ENCODE measurements around the gene TESK2.
"Not testable (repeated sequence)": the region's sequence is repeated elsewhere in the genome, so short reads cannot be mapped to it uniquely, and the experiment has no call there.

Gene TESK2

GRCh38 chr1:45491487-45492260, 711 bp upstream of the TESK2 start:
- DNase-seq (ENCODE audit: low read depth, low spot score), result no peak
- H3K9ac ChIP-seq (ENCODE audit: insufficient read length, low read depth), result no peak overlapping the region
- TF ChIP-seq YY1 (IDR thresholded peaks at IDR 0.05; ENCODE audit: insufficient read depth, insufficient read length) (no peak), ZNF274 (IDR thresholded peaks at IDR 0.05; ENCODE audit: low read depth, low read length) (no peak), SUZ12 (IDR thresholded peaks at IDR 0.05; ENCODE audit: extremely low read depth, insufficient read depth, insufficient read length) (no peak)
- H3K36me3 ChIP-seq (ENCODE audit: insufficient read depth, insufficient read length, low read length), result no peaks in the 10 kb centered on the region
- H3K27me3 ChIP-seq (ENCODE audit: insufficient read depth, insufficient read length), result peaks cover 14% of the 10 kb centered on the region
- H3K9me3 ChIP-seq (ENCODE audit: insufficient read depth, low read length), result peaks cover 11% of the 10 kb centered on the region; the same call in 1 of the 2 replicates
- H3K4me3 ChIP-seq (ENCODE audit: insufficient read length, low read depth), result no peak overlapping the region
- peaks cover 3% of the 10 kb centered on the region for H3K4me1 ChIP-seq (ENCODE audit: insufficient read depth, insufficient read length)

GRCh38 chr1:45490121-45490625, 790 bp downstream of the TESK2 start:
- Histone ChIP-seq H3K9me3 (ENCODE audit: insufficient read depth, low read length) (peaks cover 11% of the 10 kb centered on the region; the same call in 1 of the 2 replicates), H3K36me3 (ENCODE audit: insufficient read depth, insufficient read length, low read length) (no peaks in the 10 kb centered on the region), H3K27me3 (ENCODE audit: insufficient read depth, insufficient read length) (peaks cover 14% of the 10 kb centered on the region), H3K4me3 (ENCODE audit: insufficient read length, low read depth) (peak overlapping the region; percentile 79), H3K4me1 (ENCODE audit: insufficient read depth, insufficient read length) (peaks cover 3% of the 10 kb centered on the region), H3K9ac (ENCODE audit: insufficient read length, low read depth) (peak overlapping the region; percentile 91)
- TF ChIP-seq ZNF274 (IDR thresholded peaks at IDR 0.05; ENCODE audit: low read depth, low read length) (no peak), SUZ12 (IDR thresholded peaks at IDR 0.05; ENCODE audit: extremely low read depth, insufficient read depth, insufficient read length) (no peak), YY1 (IDR thresholded peaks at IDR 0.05; ENCODE audit: insufficient read depth, insufficient read length) (no peak)
- no peak for DNase-seq (ENCODE audit: low read depth, low spot score)

GRCh38 chr1:45489379-45489778, 1.6 kb downstream of the TESK2 start:
- H3K4me1 ChIP-seq (ENCODE audit: insufficient read depth, insufficient read length); DNase-seq (ENCODE audit: low read depth, low spot score); H3K36me3 ChIP-seq (ENCODE audit: insufficient read depth, insufficient read length, low read length); H3K9ac ChIP-seq (ENCODE audit: insufficient read length, low read depth): not testable (repeated sequence)
- Histone ChIP-seq H3K27me3 (ENCODE audit: insufficient read depth, insufficient read length) (peaks cover 14% of the 10 kb centered on the region), H3K9me3 (ENCODE audit: insufficient read depth, low read length) (peaks cover 11% of the 10 kb centered on the region; the same call in 1 of the 2 replicates), H3K4me3 (ENCODE audit: insufficient read length, low read depth) (peak overlapping the region; percentile 79)

DNA sequence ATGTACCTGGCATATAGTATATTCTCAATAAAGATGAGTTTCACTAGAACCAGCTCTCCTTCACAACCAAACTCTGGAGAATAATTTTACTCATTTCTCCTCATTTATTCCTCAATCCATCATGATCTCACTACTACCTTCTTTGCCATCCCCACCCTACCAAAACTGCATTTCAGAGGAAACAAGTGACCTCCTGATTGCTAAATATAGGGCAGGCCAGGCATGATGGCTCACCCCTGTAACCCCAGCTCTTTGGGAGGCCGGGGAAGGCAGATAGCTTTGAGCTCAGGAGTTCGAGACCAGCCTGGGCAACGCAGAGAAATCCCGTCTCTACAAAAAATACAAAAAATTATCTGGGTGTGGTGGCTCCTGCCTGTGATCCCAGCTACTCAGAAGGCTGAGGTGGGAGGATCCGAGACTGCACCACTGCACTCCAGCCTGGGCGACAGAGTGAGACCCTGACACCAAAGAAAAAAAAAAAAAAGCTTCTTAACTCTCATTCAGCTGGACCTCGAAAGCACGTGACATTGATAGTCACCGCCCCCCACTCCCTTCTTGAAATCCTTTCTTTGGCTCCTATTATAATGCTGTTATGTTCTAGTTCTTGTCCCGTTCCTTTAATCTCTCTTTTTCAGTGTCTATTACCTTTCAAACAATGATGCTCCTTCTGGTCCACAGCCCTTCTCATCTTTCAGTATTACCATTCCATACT, 2.1 kb downstream of the TESK2 start:
- H3K27me3 ChIP-seq (ENCODE audit: insufficient read depth, insufficient read length), result peaks cover 14% of the 10 kb centered on the region
- no peak overlapping the region for H3K4me3 ChIP-seq (ENCODE audit: insufficient read length, low read depth)
- H3K9ac ChIP-seq (ENCODE audit: insufficient read length, low read depth), result no peak overlapping the region
- H3K4me1 ChIP-seq (ENCODE audit: insufficient read depth, insufficient read length), result peaks cover 3% of the 10 kb centered on the region
- DNase-seq (ENCODE audit: low read depth, low spot score), result no peak
- H3K36me3 ChIP-seq (ENCODE audit: insufficient read depth, insufficient read length, low read length), result no peaks in the 10 kb centered on the region
- TF ChIP-seq SUZ12 (IDR thresholded peaks at IDR 0.05; ENCODE audit: extremely low read depth, insufficient read depth, insufficient read length) (no peak), YY1 (IDR thresholded peaks at IDR 0.05; ENCODE audit: insufficient read depth, insufficient read length) (no peak), ZNF274 (IDR thresholded peaks at IDR 0.05; ENCODE audit: low read depth, low read length) (no peak)
- H3K9me3 ChIP-seq (ENCODE audit: insufficient read depth, low read length), result peaks cover 11% of the 10 kb centered on the region; the same call in 1 of the 2 replicates

DNA sequence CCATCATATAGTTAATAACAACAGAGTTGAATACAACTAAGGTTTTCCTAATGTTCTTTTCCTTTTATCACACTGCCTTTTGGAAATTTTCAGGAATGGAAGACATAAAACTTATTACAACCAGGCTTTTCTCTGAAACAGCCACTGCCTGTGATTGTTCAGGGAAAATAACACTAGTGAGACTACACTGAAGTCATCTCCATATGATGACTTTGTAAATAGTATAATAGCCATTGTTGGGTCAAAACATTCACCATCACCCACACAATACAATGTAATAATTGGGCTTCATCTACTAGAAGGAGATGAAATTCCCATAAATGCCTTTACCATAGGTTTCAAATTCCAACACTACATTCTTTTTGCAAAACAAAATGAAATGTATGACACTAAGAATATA, 5.0 kb downstream of the TESK2 start:
- TF ChIP-seq SUZ12 (IDR thresholded peaks at IDR 0.05; ENCODE audit: extremely low read depth, insufficient read depth, insufficient read length) (no peak), YY1 (IDR thresholded peaks at IDR 0.05; ENCODE audit: insufficient read depth, insufficient read length) (no peak), ZNF274 (IDR thresholded peaks at IDR 0.05; ENCODE audit: low read depth, low read length) (no peak)
- Histone ChIP-seq H3K9me3 (ENCODE audit: insufficient read depth, low read length) (no peaks in the 10 kb centered on the region), H3K4me3 (ENCODE audit: insufficient read length, low read depth) (no peak overlapping the region), H3K9ac (ENCODE audit: insufficient read length, low read depth) (no peak overlapping the region), H3K36me3 (ENCODE audit: insufficient read depth, insufficient read length, low read length) (no peaks in the 10 kb centered on the region), H3K4me1 (ENCODE audit: insufficient read depth, insufficient read length) (peaks cover 3% of the 10 kb centered on the region), H3K27me3 (ENCODE audit: insufficient read depth, insufficient read length) (peaks cover 14% of the 10 kb centered on the region)
- no peak for DNase-seq (ENCODE audit: low read depth, low spot score)

DNA sequence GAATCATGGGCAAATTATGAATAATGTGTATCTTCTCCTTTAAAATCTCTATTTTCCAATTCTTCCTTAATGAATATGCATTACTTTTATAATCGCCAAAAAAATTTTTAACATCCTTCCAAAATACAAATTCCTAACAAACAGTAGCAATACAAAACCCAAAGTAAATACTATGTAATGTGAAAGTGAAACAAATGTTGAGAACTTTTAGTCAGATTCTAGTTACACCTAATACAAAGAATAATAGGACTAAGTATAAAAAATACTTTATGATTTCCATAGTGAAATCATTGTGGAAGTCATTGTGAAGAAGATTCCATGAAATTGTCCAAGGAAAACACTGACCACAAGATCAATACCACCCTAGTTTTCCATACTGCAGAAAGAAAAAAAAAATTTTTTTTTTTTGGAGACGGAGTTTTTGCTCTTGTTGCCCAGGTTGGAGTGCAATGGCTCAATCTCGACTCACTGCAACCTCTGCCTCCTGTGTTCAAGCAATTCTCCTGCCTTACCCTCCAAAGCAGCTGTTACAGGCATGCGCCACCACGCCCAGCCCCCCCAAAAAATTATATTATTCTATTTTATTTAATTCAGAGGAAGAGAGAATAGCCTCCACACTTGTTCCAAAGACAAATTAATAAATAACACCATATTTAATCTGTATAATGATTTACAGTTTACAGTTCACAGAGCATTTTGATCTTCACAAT, 11.8 kb downstream of the TESK2 start:
- no peak for DNase-seq (ENCODE audit: low read depth, low spot score)
- no peak overlapping the region for H3K4me3 ChIP-seq (ENCODE audit: insufficient read length, low read depth)

More for the DNA sequence above, 11.8 kb downstream of the TESK2 start:
- H3K27me3 ChIP-seq (ENCODE audit: insufficient read depth, insufficient read length), result no peaks in the 10 kb centered on the region
- TF ChIP-seq ZNF274 (IDR thresholded peaks at IDR 0.05; ENCODE audit: low read depth, low read length), result no peak
- no peak for TF ChIP-seq YY1 (IDR thresholded peaks at IDR 0.05; ENCODE audit: insufficient read depth, insufficient read length)
- TF ChIP-seq SUZ12 (IDR thresholded peaks at IDR 0.05; ENCODE audit: extremely low read depth, insufficient read depth, insufficient read length), result no peak
- no peaks in the 10 kb centered on the region for H3K36me3 ChIP-seq (ENCODE audit: insufficient read depth, insufficient read length, low read length)
- H3K9ac ChIP-seq (ENCODE audit: insufficient read length, low read depth), result no peak overlapping the region
- H3K4me1 ChIP-seq (ENCODE audit: insufficient read depth, insufficient read length), result no peaks in the 10 kb centered on the region
- no peaks in the 10 kb centered on the region for H3K9me3 ChIP-seq (ENCODE audit: insufficient read depth, low read length)
